GM21529 (cell line): ENCODE measurements around the gene AXIN1.
"Not testable (repeated sequence)": the region's sequence is repeated elsewhere in the genome, so short reads cannot be mapped to it uniquely, and the experiment has no call there.

Experiments used
- ATAC-seq: cut with Tn5 transposase; IDR thresholded peaks from one replicate; pipeline ENCODE4 v1.9.1; 2021; ENCODE audit not compliant: unreplicated experiment

AXIN1 gene

GRCh38 chr16:352547-353403, at the start of gene AXIN1:
AXIN1 (minus strand) TSS chr16:352723; CDS start chr16:347025, 5,698 bp downstream.
- peak; percentile 53 for ATAC-seq

GRCh38 chr16:401468-402348, 49.2 kb upstream of the AXIN1 start, which contains the start of gene DECR2:
DECR2 (plus strand) TSS chr16:401885; CDS start chr16:401964, 79 bp downstream.
- peak; percentile 57 for ATAC-seq

GRCh38 chr16:400061-400591, 47.6 kb upstream of the AXIN1 start:
- no peak for ATAC-seq

- no peak for ATAC-seq
These were observed 47.0 kb upstream of the AXIN1 start for GRCh38 chr16:399340-400019.

GRCh38 chr16:398561-399339, 46.2 kb upstream of the AXIN1 start:
- no peak for ATAC-seq

GRCh38 chr16:397736-398332, 45.3 kb upstream of the AXIN1 start:
- ATAC-seq, result no peak

GRCh38 chr16:397135-397661, 44.7 kb upstream of the AXIN1 start, which contains the start of gene NME4:
NME4 (plus strand) TSS chr16:397199; CDS start chr16:397223, 24 bp downstream.
- ATAC-seq, result no peak

- ATAC-seq, result no peak
These were observed 44.1 kb upstream of the AXIN1 start for GRCh38 chr16:396605-397004.

- ATAC-seq, result no peak
These were observed 43.7 kb upstream of the AXIN1 start for GRCh38 chr16:396199-396598.

- ATAC-seq, result no peak
These were observed 40.0 kb upstream of the AXIN1 start for GRCh38 chr16:392450-393030.

- no peak for ATAC-seq
These were observed 39.4 kb upstream of the AXIN1 start for GRCh38 chr16:391885-392335.

- no peak for ATAC-seq
These were observed 36.8 kb upstream of the AXIN1 start for GRCh38 chr16:389352-389751.

- not testable (repeated sequence) for ATAC-seq
These were observed 35.5 kb upstream of the AXIN1 start for GRCh38 chr16:387761-388666.

GRCh38 chr16:386641-387156, 34.2 kb upstream of the AXIN1 start:
- no peak for ATAC-seq

- no peak for ATAC-seq
These were observed 31.0 kb upstream of the AXIN1 start for GRCh38 chr16:383326-384051.

GRCh38 chr16:381789-382717, 29.5 kb upstream of the AXIN1 start, which contains the start of gene PGAP6:
PGAP6 (minus strand) TSS chr16:381978; CDS start chr16:381821, 157 bp downstream.
- peak; percentile 40 for ATAC-seq
